Stimulated activated CD4-positive, alpha-beta T cell treated with anti-CD3 and anti-CD28 coated beads, Interleukin-2, amount 100 ng/mL, for 24 hours (primary cell): ENCODE measurements around the gene TTC23L.

Experiments
- DNase-seq, 2 donors: peaks; one replicate each; pipeline ENCODE4 v3.0.0-alpha.2; 2020

The TTC23L gene

DNA sequence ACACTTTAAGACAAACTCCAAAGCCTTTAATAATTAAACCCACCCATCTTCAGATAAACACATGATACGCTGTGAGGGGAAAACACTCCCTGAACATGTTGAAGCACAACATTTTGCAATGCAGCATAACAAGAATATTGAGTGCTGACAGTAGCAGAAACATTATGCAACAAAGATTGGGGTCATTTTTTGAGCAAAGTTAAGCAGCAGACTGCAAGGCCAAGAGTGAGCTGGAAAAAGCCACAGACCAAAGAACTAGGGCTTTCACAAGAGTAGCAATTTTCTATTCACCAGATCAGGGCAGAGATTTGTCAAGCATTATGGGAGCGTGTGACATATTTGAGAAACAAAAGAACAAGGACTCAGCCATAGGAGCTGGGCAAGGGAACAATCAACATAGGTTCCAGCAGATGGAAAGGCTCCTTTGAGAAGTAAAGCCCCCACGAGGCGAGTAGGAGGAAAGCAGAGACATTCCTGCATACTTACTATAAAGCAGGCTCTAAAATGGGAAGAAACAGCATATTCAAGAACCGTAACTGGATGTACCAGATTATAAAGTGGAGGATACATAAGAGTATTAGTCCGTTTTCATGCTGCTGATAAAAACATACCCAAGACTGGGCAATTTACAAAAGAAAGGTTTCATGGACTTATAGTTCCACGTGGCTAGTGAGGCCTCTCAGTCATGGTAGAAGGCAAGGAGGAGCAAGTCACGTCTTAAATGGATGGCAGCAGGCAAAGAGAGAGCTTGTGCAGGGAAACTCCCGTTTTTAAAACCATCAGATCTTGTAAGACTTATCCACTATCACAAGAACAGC lies 4.8 kb upstream of the TTC23L start:
- no peak for DNase-seq

DNA sequence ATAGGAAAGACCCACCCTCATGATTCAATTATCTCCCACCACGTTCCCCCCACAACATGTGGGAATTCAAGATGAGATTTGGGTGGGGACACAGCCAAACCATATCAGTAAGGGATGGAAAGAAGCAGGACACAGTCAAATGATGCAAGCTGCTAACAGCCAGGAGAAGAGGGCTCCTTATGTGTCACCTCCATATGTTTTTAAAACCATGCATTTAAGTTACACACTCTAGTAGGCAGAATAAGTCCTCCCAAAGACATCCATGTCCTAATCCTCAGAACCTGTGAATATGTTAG lies 4.2 kb upstream of the TTC23L start:
- no peak for DNase-seq

DNA sequence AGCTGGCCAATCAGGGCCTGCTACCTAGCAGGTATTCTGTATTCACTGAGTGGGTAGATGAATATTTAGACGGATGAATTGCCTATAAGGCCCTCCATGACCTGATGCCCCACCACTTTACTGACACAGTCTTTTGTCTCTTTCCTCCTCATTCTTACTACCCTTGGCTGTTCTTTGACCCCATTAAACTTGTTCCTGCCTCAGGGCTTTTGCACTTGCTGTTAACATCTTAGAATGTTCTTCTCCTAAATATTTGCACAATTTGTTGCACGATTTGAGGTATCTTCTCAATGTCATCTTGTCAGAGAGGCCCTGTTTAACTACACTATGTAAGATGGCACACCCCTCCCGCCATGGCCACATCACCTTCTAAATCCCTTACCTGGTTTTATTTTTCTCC lies 3.3 kb upstream of the TTC23L start:
- no peak for DNase-seq

DNA sequence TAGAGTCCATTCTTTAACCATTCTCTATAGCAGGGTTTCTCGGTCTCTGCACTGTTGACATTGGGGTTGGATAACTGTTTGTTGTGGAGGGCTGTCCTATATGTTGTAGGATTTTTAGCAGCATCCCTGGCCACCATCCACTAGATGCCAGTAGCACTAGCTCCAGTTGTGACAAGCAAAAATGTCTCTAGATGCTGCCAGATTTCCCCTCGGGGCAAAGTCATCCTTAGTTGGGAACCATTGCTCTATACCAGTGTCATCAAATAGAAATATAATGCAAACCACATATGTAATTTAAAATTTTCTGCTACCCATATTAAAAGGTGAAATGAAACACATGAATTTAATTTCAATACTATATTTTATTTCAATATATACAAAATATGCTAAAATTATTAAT lies 2.9 kb downstream of the TTC23L start:
- DNase-seq = no peak

DNA sequence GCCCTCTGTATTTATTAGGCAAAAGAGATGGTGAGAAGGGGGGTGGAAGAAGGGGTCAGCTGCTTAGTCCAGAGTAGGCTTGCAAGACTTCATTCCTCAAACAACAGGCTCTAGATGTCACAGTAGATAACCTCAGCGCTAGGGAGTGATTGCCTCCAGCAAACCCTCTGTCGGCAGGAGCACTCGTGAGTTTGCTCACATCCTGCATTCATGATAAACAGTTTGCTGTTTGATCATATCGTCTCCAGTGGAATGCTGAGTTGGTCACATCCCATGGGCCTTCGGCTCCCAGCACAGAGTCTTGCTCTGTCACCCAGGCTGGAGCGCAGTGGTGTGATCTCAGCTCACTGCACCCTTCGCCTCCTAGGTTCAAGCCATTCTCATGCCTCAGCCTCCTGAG lies 3.6 kb downstream of the TTC23L start:
- DNase-seq = no peak

DNA sequence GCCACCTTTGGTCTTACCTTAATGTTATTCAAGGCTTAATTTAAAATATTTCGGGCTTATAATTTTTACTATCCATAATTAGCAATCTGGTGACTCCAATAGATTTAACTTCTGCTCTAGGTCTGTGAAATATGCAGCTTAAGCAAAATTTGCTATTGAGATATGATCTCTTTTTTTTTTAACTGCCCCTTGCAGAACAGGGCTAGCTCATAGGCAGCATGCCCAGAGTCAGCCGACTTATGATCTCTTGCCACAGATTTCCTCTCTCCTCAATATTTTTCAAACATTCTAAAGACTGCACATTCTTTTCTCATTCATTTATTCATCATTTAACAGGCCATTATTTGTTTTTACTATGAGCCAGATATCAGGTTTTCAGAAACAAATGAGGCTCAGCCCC lies 4.5 kb downstream of the TTC23L start:
- no peak for DNase-seq

DNA sequence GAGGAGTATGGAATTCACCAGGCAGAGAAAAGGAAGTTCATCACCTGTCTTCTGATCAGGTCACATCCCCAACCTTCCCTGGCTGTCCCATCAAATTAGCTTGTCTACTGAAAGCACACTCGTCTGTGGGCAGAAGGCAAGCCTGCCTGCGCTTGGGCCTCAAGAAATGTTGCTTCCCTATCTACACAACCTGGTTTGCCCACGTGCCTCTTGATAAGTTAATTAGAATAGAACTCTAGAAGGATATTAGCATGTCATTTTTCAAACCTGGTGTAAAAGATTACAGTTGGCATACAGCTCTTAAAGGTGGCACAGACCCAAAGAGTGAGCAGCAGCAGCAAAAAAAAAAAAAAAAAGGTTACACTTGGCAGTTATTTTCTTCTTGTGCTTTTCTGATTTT lies 5.1 kb downstream of the TTC23L start:
- DNase-seq = no peak

DNA sequence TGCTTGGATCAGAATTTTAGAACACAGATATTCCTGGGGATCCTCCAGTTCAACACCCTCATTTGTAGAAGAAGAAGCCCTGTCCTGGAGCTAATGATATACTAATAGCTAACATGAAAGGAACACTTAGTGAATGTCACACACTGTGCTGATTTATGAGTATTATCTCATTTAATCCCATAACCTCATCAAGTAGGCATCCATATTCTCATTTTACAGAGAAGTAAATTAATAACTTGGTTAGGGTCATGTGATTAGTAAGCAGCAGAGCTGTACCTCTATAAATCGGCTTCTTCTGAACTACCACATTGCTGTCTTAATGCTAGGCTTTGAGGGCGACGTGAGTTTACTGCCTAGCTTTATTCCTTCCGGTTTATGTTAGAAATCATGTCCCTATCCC lies 6.0 kb downstream of the TTC23L start:
- no peak for DNase-seq

DNA sequence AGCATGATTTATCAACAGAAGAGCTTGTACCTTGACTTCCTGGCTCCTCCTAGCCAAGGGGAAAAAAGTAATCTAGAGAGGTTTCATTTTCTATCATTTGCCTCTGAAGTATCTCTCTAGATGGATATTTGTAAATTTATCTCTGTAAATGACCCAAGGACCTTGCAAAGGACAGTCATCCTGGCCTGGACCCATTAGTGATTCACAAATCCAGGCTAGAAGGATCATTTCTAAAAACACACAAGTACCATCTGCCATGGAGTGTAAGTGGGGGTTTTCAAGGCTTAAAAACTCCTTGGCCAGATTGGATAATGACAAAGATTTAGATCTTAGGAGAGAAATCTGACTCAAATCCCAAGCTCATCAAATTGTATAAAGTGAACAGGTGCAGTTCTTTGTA lies 8.1 kb downstream of the TTC23L start:
- DNase-seq = no peak

DNA sequence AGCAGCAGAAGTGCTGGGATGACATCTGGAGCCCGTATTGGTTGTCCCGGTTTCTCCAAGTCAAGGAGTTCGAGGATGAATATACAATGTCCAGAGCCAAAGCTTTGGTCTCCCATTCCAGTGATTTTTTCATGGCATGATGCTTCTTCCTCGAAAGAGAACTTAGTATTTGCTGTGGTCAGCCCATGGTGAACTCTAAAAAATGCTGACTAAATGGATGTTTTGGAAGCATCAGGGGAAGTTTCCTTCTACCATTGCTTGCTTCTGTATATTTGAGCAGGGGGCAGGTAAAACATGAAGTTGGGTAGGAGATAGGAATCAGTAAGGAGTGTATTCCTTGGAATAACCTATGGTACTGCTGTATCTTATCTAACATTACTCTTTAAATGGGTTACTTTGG lies 8.6 kb downstream of the TTC23L start:
- no peak for DNase-seq

DNA sequence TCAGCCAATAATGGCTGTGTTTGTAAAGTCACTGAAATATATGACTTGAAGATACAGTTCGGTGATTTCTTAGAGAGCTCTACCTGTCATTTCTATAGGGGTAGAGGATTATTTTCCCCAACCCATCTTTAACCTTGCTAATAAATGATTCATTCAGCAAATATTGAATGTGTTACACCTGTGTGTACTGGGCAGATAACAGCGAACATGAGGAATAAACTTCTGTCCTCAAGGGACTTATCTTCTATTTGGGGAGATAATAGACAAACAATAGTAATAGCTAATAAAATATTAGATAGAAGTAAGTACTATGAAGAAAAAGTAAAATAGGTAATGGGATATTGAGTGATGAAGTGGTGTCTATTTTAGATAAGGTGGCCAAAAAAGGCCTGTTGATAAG lies 9.3 kb downstream of the TTC23L start:
- DNase-seq = no peak

DNA sequence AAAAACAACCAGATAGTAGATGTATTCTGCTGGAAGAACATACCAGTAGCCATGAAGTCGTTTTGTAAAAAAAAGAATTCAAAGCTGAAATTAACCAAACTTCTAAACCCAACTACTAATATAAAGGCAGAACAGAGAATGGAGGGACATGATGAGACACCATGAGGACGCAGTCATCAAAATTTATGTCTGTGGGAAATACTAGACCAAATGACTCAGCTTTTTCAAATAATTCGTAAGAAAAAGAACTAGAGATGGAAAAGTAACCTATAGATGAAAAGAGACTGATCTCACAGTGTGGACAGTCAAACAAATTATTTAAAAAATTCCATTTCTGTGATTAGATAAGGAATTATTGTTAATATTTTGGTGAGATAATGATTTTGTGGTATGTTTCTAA lies 10.3 kb downstream of the TTC23L start:
- no peak for DNase-seq

DNA sequence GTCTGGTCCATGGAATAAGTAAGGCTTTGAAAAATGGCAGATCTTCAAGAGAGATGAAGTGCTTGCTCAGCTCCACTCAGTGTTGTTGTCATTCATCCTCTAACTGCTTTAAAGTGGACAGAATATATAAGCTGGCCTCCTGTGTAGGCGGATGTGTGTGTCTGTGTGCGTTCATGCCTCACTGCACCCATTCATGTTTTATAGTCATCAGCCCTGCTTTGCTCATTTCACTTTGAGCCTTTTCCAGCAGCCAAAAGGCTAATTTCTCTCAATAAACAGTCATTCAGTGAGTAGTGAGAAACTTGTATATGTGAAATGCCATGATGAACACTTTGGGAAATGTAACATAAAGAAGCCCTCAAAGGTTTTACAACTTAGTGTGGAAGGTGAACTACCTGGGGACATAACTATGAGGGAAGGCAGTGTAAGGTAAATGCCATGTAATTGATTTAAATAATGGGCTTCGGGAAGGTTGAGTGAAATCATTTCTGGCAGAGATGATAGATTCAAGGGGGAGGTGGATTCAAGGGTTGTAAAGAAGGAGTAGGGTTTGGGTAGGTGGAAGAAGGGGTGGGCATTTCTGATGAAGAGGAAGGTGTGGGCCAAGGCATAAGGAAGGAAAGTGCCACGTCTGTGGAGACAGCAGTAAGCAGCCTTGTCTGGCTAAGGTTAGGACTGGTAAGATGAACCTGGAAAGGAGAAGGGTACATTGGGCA lies 15.7 kb downstream of the TTC23L start:
- no peak for DNase-seq

DNA sequence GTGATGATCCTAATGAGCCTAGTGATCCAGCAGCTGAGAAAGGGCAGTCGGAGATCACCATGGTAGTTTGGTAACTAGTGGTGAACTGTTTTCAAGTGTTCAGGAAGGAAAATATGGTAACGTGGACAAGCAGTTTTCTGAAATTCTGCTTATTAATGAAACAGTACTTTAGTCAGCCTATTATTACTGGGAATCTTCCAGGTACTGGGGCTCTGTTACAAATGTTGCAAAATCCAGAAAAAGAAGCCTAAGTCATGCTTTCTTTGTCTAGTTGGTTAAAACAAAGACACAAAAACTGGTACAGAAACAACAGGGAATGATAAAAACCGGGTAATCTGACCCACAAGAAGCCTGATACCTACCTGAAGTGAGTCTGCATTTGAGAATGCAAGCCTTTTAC lies 18.2 kb downstream of the TTC23L start:
- DNase-seq = no peak

DNA sequence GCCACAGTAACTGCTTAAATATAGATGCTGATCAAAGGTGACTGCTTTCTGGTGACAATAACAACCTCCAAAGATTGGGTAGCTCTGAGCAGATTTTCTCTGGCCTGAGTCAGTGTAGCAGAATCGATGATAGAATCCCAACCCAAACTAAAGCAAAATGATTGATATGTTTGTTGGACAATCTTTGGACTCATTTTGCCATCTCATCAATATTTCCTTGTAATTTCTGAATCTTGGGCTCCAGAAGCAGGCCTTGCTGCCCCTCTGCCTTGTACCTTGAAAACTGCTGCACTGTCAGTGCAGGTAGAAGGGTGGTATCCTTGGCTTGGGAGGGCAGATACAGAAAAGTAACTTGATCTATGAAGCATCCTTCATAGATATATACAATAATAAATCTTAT lies 18.9 kb downstream of the TTC23L start:
- no peak for DNase-seq

DNA sequence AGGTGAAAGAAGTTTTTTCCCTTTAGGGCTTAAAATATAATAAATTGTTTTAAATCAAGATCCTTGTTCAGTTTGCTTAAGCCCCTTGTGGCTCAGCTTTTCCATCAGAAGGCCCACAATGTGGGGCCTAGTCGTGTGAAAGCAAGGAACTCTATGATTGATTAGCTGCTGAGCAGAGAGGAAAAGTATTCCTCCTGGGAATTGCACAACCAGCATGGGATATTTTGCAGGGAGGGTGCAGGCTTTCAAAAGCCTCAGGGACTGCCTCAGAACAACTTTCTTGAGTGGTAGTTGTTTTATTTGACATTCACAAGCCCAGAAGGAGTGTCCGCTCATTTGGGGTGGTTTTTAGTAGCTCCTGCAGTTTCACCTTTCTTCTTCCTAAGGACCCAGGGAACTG lies 19.8 kb downstream of the TTC23L start:
- no peak for DNase-seq

DNA sequence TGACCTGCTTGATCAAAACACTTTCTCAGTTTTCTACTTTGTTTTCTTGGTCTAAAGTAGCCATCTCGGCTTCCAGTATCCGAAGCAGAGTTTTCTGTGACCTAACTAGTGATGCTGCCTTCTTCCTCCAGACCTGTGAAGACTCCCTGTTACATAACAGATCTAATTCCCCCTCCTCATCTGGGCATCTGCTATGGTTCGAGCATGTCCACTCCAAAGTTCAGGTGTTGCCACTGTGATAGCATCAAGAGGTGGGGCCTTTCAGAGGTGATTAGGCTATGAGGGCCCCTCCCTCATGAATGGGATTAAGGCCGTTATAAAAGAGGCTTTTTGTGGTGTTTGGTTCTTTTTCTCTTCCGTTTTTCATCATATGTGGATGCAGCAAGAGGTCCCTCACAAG lies 20.3 kb downstream of the TTC23L start:
- no peak for DNase-seq

DNA sequence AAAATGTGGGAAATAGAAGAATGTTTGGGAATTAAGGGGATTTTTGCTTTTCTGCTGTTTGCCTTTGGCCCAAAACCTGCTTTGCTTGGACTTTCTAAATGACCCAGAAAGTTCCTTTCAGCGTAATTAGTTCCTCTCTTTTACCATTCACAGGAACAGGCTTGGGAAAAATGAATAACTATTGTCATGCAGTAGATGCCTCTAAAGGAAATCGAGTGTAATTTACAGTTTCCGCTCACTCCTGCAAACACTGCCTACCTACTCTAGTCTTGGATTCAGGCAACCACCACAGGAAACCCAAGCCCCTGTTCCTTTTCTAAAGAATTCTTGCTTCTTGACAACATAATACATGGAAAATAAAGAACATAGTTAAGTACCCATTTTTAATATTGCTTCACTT lies 25.0 kb downstream of the TTC23L start:
- no peak for DNase-seq

DNA sequence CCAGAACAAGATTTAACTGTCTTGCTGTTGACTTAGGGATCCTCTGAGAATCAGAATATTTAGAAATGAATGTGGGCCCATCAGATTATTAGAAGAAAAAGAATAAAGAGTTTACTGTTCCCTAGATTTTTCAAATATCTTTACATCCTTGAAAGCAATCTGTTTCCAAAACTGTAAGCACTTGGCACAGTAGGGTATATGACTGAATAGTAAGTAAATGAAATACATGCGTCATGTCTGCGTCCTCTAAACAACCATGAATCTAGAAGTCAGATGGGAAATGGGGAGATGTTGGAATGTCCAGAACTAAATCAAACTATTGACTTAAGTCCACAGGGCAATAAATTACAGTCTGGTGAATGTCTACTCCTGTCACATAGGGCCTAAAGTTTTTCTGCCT lies 26.1 kb downstream of the TTC23L start:
- DNase-seq = no peak

DNA sequence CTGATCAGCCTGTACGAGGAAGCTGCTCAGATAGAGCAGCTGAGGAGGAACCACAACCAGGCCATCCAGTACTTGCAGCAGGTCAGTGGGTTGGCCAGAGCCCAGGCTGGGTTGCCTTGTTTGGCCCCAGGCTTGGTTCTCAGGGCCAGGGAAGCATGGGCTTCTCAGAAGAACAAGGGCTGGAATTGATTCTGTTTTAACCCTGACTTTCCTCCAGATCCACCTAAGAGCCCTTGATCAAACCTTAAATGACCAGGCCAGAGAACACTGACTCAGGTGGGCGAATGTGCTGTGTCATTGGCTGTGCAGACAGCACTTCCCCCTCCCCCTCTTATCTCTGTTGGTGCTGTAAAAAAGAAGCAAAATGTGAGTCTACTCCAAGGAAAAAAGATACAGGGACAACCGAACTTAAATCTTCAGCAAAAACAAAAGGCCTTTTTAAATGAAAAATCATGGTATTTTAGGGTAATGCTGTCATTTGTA lies 28.1 kb downstream of the TTC23L start:
- DNase-seq = no peak

DNA sequence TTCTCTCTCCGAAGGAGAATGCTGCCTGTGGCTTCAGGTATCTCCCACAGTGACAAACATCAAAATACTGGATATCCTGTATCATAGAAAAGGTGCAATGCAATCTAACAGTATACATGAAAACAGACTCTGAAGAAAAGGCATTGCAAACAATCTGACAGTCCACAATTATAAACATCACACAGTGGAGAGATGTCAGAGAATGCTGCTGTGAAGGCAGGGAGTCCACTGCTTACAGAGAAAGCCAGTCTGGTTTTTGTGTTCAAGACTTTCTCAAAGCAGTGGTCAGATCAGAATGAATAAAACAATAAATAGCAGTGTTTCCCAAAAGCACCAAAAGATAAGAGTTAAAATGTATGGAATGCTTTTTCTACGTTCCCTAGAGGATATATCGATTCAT lies 28.7 kb downstream of the TTC23L start:
- DNase-seq = no peak

DNA sequence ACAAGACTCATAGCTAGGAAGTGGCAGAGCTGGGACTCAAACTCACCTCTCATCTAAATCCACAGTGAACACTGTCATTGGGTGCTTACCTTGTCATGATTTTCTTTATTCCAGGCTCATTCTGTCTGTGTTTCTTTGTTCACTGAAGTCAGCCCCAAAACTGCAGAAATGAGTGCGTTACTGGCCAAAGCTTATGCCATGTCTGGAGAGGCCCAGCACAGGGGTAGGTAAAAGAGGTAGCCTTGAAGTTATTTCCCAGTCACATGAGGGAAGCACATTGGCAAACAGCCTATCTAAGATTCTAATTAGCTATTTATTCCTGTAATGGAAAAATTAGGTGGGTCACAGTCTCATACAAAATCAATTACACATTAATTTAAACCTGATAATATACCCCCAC lies 29.8 kb downstream of the TTC23L start:
- no peak for DNase-seq

DNA sequence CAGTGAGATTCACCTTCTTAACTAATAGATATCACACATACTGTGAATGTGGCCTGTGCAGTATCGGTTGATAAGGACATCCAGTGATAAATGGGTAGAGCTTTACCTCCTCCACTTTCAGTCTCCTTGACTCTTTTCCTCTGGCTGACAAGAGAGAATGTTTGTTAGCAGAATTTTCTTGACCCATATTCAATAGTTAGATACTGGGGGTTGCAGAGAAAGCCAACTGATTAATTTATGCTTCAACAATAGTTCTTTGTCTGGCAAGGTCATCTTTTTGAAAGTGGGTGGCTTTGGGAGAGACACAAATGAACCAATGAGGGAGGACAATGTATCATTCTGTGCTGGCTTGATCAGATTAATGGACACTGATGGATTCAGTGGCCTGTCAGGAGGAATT lies 30.3 kb downstream of the TTC23L start:
- DNase-seq = no peak

DNA sequence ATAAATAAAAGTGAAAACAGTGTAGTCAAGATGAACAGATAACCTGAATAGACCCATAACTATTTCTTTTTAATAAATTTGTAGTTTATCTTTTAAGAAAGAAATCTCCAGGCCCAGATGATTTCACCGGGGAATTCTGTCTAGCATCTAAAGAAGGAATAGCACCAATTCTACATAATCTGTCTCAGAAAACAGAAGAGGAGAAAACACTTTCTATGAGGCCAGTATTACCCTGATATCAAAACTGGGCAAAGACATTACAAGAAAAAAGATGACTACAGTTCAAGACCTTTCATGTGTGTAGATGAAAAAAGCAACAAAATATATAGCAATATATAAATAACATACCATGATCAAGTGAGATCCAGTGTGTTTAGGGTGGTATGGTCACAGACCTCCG lies 31.4 kb downstream of the TTC23L start:
- DNase-seq = no peak

DNA sequence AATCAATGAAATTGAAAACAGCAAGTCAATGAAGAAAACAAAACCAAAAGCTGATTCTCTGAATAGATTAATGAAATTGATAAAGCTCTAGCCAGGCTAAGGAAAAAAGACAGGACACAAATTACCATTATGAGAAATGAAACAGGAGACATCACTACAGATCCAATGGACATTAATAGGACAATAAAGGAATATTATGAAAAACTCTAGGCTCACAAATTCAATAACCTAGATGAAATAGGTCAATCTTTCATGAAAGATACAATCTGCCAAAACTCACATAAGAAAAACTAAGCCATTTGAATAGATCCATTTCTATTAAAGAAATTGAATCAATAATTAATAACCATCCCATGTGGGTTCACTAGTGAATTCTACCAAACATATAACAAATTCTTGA lies 37.3 kb downstream of the TTC23L start:
- no peak for DNase-seq
